GM21825 (cell line): Measurements from ENCODE around the gene SAMD4A.

ENCODE experiments used
- ATAC-seq: cut with Tn5 transposase; IDR thresholded peaks from one replicate; pipeline ENCODE4 v1.9.1; 2021; ENCODE audit warnings: mild to moderate bottlenecking, moderate library complexity; ENCODE audit not compliant: unreplicated experiment

Gene SAMD4A

DNA sequence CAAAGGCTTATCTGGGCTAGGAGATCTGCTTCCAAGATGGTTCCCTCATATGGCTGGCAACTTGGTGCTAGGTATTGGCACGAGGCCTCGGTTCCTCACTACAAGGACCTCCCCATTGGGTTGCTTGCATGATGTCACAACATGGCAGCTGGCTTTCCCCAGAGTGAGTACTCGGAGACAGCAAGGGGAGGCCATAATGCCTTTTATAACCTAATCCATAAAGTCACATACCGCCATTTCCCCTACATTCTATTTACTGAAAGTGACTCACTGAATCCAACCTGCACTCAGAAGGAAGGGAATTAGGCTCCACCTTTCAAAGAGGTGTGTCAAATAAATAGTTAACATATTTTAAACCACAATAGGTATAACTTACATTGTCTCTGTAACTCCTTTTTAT lies 130.9 kb downstream of the SAMD4A start:
- ATAC-seq: no peak

DNA sequence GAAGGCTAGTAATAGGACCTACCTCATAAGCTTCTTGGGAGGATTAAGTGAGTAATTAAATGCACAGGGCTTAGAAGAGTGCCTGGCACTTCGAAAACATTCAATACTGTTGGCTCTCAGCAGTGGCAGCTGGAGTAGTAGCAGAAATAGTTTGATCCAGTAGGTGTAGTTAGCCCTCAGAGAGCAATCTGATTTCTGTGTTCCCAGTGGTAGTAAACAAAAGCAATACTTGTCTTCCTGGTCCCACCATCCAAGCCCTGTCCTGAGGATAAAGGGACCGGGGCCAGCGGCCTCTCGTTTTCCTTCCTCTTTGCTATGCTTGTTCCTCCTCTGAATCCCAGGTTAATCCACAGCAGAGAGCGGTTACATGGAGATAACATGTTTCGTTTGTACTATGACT lies 131.6 kb downstream of the SAMD4A start:
- ATAC-seq: no peak

DNA sequence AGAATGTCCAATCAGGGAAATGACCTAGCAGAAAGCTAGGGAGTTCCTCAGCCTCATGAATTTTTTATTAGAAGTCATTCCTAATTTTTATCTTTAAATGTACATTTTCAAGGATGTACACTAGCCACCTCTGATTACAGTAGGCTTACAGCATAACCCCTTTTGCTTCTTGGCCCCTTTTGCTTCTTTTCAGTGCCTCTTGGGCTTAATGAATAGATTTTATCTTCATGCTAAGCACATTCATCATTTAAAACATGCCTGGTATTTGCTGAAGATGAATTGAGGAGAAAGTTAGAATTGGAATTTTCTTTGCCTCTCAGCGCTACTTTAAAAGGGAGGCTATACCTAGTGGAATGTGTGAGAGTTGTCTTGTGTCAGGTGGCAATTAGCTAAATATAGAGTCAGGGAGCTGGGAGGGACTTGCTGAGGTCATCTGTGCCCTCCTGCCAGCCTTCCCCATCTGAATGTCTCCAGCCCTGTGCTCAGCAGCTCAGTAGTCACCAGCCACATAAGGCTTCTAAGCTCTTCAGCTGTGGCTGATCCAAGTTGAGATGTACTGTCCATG lies 132.1 kb downstream of the SAMD4A start:
- ATAC-seq: no peak

DNA sequence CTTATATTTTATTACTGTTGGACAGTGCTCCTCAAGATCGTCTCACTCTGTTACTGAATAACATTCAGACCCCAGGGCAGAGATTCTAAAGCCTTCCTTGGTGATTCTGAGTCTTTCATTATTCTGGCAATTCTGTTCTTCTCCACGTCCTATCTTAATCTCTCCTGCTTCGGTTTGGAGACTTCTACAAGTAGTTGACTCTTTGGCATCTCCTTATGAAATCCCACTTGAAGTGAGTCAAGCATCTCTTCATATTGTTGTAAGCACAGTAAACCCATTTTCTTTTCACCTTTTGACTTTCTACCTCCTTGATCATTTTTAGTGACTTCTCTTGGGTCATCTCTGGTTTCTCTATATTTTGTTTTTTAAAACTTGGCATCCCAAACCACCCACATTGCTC lies 132.8 kb downstream of the SAMD4A start:
- no peak for ATAC-seq

DNA sequence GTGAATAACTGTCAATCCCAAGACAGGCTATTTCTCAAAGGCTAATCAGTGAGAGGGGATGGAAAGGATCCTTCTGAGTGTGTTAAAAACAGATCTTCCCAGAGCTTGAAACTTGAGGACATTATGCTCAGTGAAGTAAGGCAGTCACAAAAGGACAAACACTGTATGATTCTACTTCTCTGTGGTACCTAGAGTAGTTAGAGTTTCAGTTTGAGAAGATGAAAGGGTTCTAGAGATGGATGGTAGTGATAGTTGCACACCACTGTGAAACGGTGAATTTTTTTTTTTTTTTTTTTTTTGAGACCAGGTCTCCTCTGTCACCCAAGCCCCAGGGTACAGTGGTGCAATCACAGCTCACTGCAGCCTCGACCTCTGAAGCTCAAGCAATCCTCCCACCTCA lies 133.8 kb downstream of the SAMD4A start:
- no peak for ATAC-seq

- ATAC-seq: no peak
These were observed 135.1 kb downstream of the SAMD4A start for GRCh38 chr14:54702014-54702491.

DNA sequence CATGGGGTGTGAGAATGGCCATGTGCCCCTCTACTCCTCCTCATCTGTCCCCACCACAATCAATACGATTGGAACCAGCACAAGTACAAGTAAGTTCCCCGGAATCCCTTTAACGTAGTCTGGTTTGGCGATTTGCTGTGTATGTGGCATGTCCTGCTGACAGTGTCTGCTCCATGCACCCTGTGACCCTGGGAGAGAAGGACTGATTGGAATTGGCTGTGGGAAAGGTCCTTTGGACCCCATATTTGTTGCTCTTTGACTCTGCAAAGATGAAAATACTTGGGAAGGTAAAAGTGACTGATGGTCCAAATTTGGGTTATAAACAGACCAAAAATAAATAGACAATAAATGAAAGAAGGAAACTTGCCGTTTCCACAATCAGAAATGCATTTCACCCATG lies 135.6 kb downstream of the SAMD4A start:
- ATAC-seq: no peak

GRCh38 chr14:54703082-54703481 lies 136.2 kb downstream of the SAMD4A start:
- ATAC-seq: no peak

GRCh38 chr14:54703724-54704123 lies 136.8 kb downstream of the SAMD4A start:
- ATAC-seq: no peak

DNA sequence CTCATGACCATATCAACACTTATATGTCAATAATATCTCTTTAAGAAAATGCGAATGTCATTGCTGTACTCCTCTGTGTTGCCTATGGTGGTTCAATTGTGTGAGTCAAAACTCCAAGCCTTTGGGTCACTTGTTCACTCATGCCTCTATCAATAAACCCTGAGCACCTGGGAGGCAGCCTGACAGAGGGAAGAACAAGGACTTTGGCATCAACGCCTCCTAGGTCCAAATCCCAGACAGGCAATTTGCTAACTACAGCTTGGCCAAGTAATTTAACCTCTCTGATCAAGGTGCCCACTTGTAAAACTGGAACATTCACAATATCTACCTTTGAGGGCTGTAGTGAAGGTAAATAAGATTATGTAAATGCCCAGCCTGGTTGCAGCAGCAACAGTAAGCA lies 137.8 kb downstream of the SAMD4A start:
- ATAC-seq: no peak

- no peak for ATAC-seq
These were observed 139.8 kb downstream of the SAMD4A start for GRCh38 chr14:54706769-54707168.

DNA sequence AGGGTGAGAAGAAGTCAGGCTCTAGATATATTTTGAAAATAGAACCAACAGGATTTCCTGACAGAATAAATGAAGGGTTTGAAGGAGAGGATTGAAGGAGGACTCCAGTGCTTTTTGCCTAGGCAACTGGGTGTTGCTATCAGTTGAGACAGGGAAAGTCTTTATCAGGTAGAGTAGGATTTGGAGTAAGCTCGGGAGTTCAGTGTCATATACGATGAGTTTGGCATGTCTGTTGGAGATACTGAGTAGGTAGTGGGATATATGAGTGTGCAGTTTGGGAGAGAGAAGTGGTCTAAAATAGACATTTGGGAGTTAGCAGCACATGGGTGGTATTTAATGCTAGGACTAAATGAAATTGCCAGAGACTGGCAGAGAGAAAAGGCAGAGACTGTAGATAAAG lies 141.2 kb downstream of the SAMD4A start:
- ATAC-seq: no peak

DNA sequence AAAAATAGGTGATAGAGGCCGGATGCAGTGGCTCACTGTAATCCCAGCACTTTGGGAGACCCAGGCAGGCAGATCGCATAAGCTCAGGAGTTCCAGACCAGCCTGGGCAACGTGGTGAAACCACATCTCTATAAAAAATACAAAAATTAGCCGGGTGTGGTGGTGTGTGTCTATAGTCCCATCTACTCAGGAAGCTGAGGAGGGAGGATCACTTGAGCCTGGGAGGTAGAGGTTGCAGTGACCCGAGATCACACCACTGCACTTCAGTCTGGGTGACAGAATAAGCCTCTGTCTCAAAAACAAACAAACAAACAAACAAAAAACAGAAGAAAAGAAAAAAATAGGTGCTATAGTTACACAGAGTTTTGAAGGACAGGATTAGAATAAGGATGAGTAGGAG lies 142.1 kb downstream of the SAMD4A start:
- ATAC-seq: no peak

GRCh38 chr14:54709444-54709843 lies 142.5 kb downstream of the SAMD4A start:
- ATAC-seq: peak; percentile 78

- ATAC-seq: no peak
These were observed 142.9 kb downstream of the SAMD4A start for GRCh38 chr14:54709867-54710266.

- ATAC-seq: no peak
These were observed 144.4 kb downstream of the SAMD4A start for GRCh38 chr14:54711312-54711711.

- no peak for ATAC-seq
These were observed 145.0 kb downstream of the SAMD4A start for GRCh38 chr14:54711812-54712464.

DNA sequence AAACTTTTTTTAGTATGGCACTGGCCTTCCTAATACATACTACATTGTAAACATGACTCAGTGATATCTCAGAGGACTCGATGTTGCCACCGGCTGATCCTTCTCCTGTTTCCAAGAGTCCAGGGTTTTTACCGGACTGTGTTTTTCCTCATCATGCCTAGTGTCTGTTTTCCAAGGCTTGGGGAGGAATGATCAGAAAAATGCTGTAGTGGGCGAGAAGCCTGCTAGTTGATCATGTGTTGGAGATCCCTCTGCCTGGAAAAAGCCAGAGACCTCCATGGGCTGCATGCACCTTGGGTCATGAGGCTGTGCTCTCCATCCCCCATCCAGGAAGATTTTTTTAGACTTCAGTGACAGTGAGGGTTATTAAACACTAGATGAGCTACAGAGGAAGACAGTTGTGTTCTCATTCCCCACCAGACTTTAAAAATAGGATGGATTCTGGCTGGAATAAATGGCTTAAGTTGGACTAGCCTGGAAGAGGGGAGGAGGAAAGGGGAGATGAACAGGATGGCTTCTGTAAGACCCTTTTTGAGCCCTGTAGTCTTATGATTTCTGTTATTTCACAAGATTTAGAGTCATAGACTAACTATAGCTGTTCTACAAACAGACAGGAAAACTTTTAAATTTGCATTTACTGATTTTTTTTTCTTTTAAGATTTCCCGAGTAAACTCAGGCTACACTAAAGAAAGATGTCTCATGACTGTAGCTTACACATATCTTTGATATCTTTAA lies 145.7 kb downstream of the SAMD4A start:
- ATAC-seq: no peak

DNA sequence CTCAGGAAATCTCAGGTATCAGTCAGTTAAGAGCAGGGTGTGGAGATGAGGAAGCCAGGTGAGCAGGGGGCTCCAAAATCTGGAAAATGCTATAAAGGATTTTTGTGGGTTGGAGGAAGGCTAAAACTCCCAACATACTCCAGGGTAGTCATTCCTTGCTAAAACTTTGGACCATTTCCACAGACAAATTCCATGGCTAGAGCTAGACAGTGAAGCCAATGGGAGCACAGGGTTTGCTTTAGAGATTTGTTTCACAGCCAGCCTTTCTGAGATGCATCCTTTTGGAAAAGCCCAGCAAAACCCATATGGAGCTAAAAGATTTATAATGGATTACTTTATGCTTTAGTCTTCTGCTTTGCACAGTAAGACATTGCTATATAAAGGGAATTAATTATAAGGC lies 146.5 kb downstream of the SAMD4A start:
- ATAC-seq: no peak

DNA sequence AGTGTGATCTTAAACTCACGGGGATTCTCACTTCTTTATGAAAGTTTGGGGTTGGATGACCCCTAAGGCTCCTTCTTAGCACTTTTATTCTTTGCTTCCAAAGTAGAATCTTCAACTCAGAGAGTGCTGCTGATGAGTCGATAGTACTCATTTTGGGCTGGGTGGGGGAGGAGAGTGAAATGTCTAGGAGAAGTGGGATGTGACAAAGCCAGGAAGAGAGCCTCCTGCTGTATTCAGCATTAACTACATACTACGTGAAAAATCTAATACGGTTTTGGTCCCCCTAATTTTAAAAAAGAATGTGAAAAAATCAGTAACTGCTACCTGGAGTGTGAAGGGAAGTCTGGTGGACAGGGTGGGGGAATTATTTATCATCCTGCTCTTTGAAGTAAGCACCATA lies 148.3 kb downstream of the SAMD4A start:
- ATAC-seq: no peak

- ATAC-seq: no peak
These were observed 148.9 kb downstream of the SAMD4A start for GRCh38 chr14:54715811-54716210.

DNA sequence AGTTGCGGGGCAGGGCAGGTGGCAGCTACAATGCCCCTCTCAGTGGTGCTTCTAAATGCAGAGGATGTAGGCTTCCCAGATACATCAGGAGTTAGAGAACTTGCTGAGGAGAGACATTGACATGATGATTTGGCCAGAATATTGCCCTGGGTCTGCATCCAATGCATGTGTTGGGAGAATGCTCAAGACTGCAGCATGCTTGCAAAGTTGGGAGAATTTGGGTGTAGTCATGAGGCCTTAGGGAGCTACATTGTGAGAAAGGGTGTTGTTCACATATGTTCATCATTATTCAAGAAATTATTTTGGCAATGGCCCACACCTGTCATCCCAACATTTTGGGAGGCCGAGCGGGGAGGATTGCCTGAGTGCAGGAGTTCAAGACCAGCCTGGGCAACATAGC lies 149.9 kb downstream of the SAMD4A start:
- ATAC-seq: no peak
